Suppressor macrophage treated with lipopolysaccharide for 1 hour (primary cell): ENCODE data around the gene PPP1R14C.

Source experiments
- DNase-seq, 3 donors: peaks; one replicate each; pipeline ENCODE4 v3.0.0-alpha.2; 2020 to 2022

PPP1R14C gene

DNA sequence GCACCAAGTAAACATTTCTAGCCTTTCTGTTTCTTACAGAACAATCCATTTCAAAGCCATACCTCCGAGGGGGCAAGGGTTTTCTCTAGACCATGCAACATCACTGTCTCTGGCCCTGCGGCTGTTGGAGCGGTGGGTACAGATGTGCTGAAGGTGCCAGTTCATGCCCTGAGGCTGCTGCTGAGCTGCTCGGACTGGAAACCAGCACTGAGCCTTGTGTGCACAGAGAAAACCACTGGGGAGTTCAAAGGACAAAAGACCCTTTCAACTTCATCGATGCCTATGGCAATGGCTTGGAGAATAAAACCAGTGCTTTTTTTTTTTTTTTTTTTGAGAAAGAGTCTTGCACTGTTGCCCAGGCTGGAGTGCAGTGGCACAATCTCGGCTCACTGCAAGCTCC, 132.6 kb downstream of the PPP1R14C start:
- DNase-seq: no peak

DNA sequence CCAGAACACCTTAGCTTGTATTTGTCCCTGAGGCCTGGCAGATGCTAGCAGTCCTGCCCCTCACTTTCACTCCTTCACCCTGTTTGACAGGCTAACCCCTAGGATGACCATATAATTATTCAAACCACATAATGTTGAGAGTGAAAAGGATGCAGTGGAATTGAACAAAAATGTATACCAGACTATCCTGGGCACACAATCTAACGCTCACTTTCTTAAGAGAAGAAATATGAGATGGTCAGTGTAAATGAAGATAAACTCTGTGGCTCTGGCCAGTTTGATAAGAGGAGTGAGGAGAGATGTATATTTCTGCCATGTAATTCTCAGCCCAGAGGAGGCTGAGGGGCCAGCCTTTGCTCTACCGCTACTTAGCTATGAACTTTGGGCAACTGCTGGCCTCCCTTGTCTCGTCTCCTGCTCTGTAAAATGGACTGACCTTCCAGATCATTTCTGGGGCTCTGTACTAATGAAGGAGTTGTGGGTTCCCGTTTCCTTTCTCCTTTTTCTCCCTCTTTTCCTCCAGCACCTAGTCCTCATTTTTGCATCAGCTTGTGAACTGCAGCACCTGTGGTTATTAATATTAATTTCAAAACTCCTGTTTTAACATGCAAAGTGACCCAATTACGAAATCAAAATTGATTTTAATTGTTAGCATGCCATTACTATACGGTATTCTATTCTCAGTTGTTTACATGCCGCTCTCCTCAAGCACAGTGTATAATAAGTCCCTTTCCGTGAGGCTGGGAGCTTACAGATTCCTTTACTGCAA, 133.5 kb downstream of the PPP1R14C start:
- no peak for DNase-seq

DNA sequence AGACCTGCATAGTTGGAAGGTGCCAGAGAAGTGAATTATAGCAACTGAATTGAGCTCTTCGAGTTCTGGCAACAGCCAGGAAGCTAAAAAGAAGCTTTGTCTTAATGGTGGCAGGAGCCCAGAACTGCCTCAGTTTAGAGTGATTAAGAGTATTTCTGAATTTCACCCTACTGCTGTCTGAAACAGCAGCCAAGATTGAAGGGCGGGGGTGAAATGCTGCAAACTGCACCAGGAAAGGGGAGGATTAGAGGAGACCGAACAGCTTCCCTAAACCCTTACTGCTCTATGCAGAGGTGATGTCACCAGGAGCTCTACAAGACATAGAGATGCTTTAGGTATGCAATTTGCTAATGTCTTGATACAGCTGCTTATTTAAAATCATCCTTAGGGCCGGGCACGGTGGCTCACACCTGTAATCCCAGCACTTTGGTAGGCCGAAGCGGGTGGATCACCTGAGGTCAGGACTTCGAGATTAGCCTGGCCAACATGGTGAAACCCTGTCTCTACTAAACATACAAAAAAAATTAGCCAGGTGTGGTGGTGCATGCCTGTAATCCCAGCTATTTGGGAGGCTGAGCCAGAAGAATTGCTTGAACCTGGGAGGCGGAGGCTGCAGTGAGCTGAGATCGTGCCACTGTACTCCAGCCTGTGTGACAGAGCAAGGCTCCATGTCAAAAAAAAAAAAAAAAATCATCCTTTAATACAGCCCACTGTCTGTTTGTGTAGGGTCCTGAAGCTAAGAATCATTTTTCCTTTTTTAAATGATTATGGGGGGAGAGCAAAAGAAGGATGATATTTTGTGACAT, 134.3 kb downstream of the PPP1R14C start:
- no peak for DNase-seq

DNA sequence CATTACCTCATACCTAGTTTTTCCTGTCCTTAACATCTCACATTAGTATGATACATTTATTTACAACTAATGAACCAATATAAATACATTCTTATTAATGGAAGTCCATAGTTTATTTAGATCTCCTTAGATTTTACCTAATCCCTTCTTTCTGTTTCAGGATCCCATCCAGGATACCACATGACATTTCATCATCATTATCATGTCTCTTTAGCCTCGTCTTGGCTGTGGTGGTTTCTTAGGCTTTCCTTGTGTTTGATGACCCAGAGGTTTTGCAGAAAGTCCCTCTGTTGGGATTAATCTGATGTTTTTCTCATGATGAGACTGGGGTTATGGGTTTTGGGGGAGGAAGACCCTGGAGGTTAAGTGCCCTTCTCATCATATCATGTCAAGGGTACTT, 136.7 kb downstream of the PPP1R14C start:
- DNase-seq: peak in 1 of 3 donors; percentile 16

DNA sequence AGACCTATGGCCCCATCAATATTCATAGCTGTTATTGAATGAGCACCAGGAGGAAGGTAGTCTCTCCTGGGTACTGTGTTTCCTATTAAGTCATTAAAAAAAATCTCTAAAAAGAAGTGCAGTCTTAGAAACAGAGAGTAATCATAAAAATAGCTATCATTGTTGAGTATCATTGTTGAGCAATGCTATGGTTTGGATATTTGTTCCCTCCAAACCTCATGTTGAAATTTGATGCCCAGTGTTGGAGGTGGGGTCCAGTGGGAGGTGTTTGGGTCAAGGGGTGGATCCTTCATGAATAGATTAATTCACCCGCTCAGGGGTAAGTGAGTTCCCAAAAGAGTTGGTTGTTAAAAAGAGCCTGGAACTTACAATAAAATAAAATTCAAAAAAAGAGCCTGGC, 137.9 kb downstream of the PPP1R14C start:
- DNase-seq: no peak

DNA sequence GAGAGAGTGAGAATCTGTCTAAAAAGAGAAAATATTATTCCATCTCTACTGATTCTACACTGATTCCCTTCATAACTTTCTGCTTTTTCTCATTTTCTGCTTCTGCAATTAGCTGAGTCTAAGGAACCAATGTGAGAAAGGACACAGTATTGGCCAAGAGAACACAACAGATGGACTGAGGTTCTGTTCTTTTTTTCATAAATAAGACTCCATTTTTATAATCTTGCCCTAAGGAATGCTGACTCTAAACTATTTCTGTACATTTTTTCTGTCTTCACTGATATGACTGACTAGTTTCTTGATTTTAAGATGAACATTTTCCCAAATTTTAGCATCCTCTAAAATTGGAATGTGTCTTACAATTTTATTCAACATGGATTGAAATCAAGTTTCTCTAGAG, 138.9 kb downstream of the PPP1R14C start:
- no peak for DNase-seq

DNA sequence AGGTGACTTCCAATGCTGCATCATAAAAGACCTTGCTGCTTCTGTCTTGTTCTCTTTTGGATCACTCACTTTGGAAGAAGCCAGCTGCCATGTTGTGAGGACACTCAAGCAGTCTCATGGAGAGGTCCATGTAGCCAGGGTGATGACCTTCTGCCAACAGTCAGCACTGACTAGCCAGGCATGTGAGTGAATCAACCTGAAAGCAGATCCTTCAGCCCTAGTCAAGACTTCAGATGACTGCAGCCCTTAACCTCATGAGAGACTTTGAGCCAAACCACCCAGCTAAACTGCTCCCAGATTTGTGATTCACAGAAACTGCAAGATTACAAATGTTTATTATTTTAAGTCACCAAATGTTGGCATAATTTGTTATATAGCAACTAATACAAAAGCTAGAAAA, 140.0 kb downstream of the PPP1R14C start:
- DNase-seq: no peak

DNA sequence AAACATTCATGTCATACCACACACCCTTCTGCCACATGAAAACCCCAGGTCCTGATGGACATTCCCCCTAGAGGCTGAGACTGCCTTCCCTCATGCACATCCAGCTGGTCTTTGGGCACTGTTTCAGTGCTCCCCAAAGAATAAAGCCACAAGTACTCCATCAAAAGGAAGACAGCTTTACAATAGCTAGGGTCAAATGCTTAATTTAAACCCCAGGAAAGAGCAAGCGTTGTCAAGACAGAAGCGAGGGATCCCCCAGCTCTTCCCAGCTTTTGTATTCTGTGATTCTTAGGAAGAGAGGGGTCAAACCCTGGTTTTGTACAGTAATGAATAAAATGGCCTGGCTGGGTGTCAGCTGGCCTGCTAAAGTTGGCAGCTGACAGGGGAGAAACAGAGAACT, 143.6 kb downstream of the PPP1R14C start:
- no peak for DNase-seq

DNA sequence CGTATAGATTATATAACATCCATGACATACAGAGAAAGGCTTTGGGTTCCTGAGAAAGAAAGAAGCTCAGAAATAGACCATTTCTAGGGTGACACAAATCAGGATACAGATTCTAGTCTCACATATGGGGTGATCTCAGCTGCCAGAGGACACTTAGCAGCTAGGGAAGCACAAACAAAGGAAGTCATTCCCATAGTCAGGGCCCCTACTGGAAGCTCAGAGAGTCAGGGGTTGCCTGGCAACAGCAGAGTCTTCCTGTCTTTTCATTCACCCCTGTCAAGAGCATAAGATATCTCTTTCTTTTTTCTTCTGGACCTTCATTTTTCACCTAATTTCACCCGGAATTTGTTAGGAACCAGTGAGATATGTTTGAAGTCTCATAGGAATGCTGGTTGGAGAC, 144.1 kb downstream of the PPP1R14C start:
- no peak for DNase-seq

DNA sequence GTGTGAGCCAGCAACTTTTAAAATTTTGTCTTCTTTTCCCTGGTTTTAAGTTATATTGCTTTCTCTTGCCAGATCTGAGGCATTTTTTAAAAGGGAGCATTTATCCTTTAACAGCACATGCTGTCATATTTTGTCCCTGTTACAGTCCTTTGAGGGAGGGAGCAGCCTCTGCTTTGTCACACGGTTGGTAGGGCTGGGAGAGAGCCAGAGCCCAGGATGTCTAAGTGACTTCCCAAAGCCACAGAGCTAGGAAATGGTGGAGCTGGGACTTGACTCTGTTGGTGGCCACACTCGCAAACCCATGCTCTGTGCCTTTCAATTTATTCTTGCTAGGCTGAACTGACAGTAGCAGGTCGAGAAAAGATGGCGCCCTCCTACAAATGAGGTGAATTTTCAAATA, 145.6 kb downstream of the PPP1R14C start:
- no peak for DNase-seq

DNA sequence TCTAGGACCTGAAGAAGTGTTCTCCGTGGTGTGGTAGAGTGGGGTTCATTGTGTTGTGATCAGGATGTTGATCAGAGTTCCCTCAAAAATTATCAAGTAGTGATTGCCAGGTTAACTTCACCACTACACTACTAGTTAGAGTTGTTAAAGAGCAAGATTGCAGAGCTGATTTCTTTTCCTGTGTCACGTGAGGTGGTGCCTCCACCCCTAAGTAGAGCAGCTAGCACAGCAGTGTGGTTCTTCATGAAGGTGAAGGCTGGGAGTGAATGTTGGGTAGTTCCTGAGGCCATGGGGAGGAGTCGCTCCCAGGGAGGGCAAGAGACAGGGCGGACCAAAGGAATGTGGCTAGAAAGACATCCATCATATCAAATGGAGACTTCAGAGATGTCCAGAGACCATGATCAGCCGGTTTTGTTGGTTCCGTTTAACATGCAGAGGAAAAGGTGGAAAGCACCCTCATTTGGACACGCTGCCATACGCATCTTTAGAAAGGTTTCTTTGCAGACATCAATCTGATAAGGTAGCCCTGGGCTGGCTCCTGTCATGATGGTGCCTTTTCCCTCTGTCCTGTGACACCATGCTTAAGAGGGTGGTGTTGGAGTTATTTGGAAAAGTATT, 146.7 kb downstream of the PPP1R14C start:
- no peak for DNase-seq

DNA sequence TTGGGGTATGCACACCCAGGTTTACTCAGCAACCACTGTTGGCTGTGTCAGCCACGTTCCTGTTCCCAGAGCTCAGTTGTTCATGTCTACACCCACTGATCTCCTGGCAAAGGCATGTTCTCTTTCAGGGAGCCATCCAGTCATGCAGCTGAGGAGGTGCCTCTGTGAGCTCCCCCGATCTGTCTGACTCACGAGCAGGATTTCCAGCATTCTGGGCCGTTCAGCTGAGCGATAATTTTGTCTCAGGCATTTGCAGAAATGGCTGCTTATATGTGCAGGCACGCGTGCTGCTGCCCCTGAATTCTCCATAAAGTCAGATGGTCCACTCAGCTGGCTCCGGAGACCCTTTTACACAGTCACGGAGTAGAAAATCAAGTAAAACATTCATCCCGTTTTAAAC, 147.6 kb downstream of the PPP1R14C start:
- DNase-seq: peak; percentile 46 to 61 (median 50)

DNA sequence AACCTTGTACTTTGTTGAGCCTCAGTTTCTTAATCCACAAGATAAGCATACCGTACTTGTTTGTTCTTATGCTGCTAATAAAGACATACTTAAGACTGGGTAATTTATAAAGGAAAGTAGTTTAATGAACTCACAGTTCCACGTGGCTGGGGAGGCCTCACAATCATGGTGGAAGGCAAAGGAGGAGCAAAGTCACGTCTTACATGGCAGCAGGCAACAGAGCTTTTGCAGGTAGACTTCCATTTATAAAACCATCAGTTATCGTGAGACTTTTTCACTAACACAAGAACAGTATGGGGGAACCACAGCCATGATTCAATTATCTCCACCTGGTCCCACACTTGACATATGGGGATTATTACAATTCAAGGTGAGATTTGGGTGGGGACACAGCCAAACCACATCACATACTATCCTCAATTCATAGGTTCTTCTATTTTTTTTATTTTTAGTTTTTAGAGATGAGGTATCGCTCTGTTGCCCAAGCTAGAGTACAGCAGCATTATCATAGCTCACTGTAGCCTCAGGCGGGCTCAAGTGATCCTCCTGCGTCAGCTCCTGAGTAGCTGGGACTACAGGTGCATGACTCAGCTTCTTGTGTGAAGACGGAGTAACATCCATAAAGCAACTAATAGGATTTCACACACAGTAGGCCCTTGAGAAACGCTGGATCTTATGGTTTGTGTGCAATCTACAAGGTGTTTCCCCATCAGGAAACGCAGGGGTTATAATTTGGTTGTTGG, 149.3 kb downstream of the PPP1R14C start:
- DNase-seq: no peak

DNA sequence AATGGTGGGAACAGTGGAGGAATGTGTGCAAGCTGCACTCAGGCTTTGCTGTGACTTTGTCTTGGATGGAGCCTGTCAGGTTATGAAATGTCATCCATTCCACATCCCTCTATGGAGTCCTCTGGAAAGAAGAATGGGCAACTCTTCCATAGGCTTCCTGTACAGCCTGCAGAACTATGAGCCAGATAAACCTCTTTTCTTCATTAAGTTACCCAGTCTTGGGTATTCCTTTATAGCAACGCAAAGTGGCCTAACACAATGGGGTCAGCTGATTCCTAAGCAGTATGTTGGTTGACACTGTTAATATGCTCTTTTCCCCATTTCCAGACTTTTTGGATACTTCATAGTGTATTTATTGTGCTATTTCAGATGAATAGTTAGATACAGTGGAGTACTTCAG, 150.2 kb downstream of the PPP1R14C start:
- no peak for DNase-seq

DNA sequence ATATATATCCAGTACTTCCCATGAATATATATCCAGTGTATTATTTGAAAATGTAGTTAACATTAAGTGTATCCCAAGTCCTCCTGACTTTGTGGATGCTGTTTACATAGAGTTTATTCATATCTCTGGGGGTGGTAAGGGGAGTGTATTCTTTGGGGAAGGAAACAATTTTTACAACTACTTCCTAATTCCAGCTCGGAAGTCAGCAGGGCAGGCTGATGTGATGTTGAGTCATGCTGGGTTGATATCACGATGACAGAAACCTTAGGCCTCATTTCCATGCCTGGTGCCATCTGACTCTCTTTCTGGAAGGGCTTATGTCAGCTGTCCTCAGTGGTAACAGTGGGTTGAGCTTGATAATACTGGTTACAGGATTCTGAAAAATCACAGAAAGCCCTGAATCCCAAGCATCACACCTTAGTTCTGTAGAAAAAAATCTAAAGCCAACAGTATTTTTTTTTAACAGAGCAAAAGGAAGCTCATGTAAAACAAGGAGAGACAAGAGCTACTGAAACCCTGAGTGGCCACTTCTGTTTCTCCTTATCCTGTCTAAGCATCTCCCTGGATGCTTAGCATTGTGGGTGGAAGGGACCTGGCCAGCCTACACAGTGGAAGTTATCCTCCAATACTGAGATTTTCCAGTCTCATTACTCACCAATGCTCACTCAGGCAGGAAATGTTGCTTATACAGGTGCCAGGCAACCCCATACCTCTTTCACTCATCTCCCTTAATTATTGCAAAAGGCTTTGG, 150.8 kb downstream of the PPP1R14C start:
- DNase-seq: peak; percentile 87 to 94 (median 93)

DNA sequence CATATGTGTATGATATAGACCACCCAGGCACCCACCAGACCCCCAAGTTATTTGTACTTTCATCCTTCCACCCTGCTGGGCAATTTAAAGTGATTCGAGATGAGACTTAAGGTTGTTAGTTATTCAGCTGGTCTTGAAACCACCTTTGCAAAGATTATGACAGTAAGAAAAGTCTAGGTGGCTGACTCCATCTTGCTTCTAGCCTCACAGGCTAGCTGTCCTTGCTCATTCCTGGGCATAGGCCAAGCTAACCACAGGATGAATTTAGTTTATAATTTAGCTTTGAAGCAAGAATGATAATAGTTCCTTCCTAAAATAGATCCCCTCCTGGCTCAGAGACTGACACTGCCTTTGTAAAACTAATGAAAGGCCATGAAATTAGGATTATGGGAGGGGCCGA, 154.0 kb downstream of the PPP1R14C start:
- no peak for DNase-seq

DNA sequence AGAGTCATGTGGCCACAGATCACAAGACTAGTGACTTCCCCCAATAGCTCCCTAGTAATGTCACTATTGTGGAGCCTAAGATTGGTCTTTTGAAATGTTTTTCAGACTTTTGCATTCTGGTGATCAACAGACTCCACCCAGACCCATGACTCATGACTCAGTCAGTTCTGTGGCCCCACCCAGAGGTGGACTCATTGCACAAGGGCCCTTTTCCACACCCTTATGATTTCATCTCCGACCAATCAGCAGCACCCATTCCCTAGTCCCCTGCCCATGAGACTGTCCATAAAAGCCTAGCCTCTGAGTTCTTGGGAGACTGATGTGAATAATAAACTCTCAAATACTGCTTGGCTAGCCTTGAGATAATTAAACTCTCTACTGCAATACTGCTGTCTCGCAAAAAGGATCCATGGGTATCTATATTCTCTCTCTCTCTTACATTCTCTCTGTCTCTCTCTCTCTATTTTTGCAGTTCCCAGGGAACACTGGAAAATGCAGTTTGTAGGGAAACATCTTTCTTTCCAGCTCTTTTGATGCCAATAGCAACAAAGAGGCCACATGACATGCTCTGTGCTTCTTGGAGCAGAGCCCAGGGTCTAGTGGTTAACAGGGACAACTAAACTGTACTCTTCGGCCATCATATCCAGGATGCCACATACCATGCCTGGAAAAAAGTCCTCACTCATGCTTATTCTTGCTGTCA, 154.6 kb downstream of the PPP1R14C start:
- DNase-seq: peak; percentile 55 to 63 (median 58)

DNA sequence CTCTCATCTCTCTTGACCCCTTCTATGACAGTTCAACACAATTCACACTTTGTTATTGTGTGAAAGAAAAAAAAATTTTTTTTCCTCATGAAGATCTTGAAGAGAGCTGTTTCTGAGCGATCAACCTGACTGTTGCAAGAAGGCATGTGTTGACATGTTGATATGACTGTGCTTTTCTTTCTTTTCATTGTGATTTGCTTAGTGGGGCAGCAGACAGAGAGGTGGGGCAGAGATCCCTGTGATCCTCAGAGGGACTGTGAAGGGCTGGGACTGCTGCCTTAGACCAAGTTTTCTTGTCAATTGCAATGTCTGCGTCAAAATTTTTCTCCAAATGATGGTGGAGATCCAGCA, 155.2 kb downstream of the PPP1R14C start:
- DNase-seq: no peak

DNA sequence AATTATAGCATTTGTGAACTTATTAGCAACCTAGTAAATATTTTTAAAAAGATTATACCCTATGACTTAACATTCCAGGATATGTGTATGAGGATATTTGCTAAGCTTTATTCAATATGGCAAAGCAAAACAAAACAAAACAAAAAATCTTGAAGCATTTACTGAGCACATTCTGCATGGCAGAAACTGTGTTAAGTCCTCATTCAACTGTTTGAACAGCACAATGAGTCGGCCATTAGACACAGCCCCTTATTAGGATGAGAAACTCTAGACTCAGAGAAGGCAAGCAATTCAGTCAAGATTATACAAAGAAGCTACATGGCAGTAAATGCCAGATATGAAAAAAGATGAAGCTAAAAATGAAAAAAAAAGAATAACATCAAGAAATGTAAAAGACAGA, 155.8 kb downstream of the PPP1R14C start:
- DNase-seq: no peak
